ENCODE measurements around the gene TMEM128.

The TMEM128 gene

DNA sequence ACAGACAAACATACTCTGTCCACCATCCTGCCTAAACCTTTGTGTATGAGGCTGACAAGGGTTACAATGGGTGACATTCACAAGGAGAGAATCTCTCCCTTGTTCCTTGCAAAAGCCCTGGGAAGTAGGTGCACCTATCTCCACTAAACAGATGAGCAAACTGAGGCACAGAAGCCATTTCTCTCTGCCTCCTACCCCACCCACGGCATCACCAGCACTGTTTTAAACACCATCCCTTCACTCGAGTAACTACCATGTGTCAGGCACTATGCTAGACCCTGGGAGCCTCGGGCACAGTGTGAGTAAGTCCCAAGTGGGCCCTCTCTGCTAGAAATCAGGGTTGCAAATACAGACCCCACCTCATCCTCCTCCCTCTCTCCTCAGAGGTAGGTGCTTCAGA lies 41.0 kb upstream of the TMEM128 start:
- TF ChIP-seq TARDBP (IDR thresholded peaks at IDR 0.05) (no peak), HDGF (IDR thresholded peaks at IDR 0.05; ENCODE audit: borderline replicate concordance) (no peak), ELF4 (IDR thresholded peaks at IDR 0.05) (no peak), FOXA1 (IDR thresholded peaks at IDR 0.05) (no peak), SUZ12 (IDR thresholded peaks at IDR 0.05) (no peak), NFRKB (IDR thresholded peaks at IDR 0.05) (no peak), BHLHE40 (IDR thresholded peaks at IDR 0.05; ENCODE audit: borderline replicate concordance) (no peak), CTBP1 (IDR thresholded peaks at IDR 0.05; ENCODE audit: borderline replicate concordance) (no peak), ZNF384 (IDR thresholded peaks at IDR 0.05) (no peak), SP1 (IDR thresholded peaks at IDR 0.05) (no peak), FOXK2 (IDR thresholded peaks at IDR 0.05) (no peak), ARNT (IDR thresholded peaks at IDR 0.05) (no peak), LEF1 (IDR thresholded peaks at IDR 0.05; ENCODE audit: borderline replicate concordance) (no peak), L3MBTL2 (conservative IDR thresholded peaks at IDR 0.05) (no peak), FOXM1 (IDR thresholded peaks at IDR 0.05; ENCODE audit: borderline replicate concordance) (no peak)
- TF ChIP-seq, protein P1, sequence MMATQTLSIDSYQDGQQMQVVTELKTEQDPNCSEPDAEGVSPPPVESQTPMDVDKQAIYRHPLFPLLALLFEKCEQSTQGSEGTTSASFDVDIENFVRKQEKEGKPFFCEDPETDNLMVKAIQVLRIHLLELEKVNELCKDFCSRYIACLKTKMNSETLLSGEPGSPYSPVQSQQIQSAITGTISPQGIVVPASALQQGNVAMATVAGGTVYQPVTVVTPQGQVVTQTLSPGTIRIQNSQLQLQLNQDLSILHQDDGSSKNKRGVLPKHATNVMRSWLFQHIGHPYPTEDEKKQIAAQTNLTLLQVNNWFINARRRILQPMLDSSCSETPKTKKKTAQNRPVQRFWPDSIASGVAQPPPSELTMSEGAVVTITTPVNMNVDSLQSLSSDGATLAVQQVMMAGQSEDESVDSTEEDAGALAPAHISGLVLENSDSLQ (IDR thresholded peaks at IDR 0.05): no peak
- DNase-seq (ENCODE audit: extremely low spot score): no peak
- CTCF ChIA-PET: no interaction called here
- POLR2A ChIA-PET: no interaction called here

DNA sequence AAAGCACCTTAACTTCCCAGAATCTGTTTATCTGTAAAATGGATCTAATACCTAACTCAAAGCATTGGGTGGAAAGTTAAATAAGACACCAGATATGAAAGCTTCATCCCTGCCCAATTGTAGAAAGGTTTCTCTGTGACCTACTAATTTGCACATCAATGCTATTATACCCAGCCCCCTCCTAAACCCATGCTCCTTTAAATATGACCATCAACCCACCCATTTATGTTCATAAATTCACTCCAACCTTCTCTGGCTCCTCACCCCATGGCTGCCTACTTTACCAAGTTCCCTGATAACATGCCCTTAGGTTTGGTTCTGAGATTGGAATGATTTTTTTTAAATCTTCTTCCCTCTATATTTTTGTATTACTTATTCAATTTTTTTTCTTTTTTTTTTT lies 40.1 kb upstream of the TMEM128 start:
- ChIA-PET POLR2A (no interaction called here), CTCF (no interaction called here)
- TF ChIP-seq FOXK2 (IDR thresholded peaks at IDR 0.05) (no peak), ZNF384 (IDR thresholded peaks at IDR 0.05) (no peak), SUZ12 (IDR thresholded peaks at IDR 0.05) (no peak), FOXM1 (IDR thresholded peaks at IDR 0.05; ENCODE audit: borderline replicate concordance) (no peak), TARDBP (IDR thresholded peaks at IDR 0.05) (no peak), L3MBTL2 (conservative IDR thresholded peaks at IDR 0.05) (no peak), ELF4 (IDR thresholded peaks at IDR 0.05) (no peak), BHLHE40 (IDR thresholded peaks at IDR 0.05; ENCODE audit: borderline replicate concordance) (no peak), SP1 (IDR thresholded peaks at IDR 0.05) (no peak), CTBP1 (IDR thresholded peaks at IDR 0.05; ENCODE audit: borderline replicate concordance) (no peak), NFRKB (IDR thresholded peaks at IDR 0.05) (no peak)
- DNase-seq (ENCODE audit: extremely low spot score): no peak

DNA sequence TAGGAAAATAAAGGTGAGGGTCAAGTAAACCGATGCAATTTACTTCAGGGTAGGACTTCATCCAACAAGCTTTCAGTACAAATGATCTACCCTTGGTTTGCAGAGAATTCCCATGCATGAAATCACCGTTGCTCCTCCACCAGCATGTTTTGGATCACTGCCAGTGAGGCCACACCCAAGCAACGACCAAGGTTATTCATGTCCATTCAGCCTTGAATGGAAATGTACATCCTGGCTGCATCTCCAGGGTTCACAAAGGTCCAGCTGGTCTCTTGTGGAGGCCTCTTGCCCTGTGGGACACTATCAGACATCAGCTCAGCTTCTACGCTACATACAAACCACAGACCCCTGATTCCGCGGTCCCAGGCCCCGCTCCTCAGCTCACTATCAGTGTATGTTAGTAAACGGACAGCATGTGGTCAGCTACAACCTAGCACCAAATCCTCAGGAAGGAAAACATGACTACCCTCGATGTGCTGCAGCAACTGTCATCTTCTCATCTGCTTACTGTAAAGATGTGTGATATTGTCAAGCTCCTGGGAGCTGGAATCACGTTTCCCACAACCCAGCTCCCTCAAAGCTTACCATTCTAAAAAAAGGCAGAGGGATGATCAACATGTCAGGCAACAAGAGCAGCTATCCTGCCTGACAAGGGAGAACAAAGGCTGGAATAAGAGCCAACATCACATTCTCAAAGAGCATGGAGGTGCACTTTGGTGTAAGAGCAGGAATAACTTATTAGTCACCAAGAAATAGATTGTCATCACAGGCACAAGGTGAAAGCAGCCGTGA lies 37.0 kb upstream of the TMEM128 start:
- TF ChIP-seq HDGF (IDR thresholded peaks at IDR 0.05; ENCODE audit: borderline replicate concordance) (no peak), FOXK2 (IDR thresholded peaks at IDR 0.05) (no peak), TARDBP (IDR thresholded peaks at IDR 0.05) (no peak), SUZ12 (IDR thresholded peaks at IDR 0.05) (no peak), NFRKB (IDR thresholded peaks at IDR 0.05) (no peak), FOXA1 (IDR thresholded peaks at IDR 0.05) (no peak), ZNF384 (IDR thresholded peaks at IDR 0.05) (no peak), ARNT (IDR thresholded peaks at IDR 0.05) (no peak), FOXM1 (IDR thresholded peaks at IDR 0.05; ENCODE audit: borderline replicate concordance) (no peak), SP1 (IDR thresholded peaks at IDR 0.05) (no peak), CTBP1 (IDR thresholded peaks at IDR 0.05; ENCODE audit: borderline replicate concordance) (no peak), ELF4 (IDR thresholded peaks at IDR 0.05) (no peak), LEF1 (IDR thresholded peaks at IDR 0.05; ENCODE audit: borderline replicate concordance) (no peak), L3MBTL2 (conservative IDR thresholded peaks at IDR 0.05) (no peak), BHLHE40 (IDR thresholded peaks at IDR 0.05; ENCODE audit: borderline replicate concordance) (no peak)
- TF ChIP-seq, protein P1 (IDR thresholded peaks at IDR 0.05): no peak
- ChIA-PET POLR2A (no interaction called here), CTCF (no interaction called here)
- DNase-seq (ENCODE audit: extremely low spot score): no peak

DNA sequence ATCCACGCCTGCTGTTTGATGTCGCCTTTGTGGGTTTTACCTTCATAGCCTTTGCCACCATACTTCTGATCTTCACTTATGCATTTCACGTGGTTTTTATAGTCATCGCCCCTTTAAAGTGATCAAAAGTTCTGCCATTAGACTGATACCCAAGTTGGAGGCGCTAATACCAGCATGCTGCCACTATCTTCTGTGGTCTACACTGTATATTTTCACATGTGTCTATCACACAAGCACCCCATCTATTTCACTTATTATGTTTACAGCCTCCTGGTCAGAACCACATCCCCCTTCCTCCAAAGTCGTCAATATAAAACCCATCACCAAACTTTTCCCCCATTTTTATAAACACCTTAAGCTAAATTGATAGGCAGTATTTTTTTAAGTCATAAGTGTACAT lies 33.8 kb upstream of the TMEM128 start:
- CTCF ChIA-PET: interaction anchor here (1.1 kb wide), 1 partner anchor 30 kb away, joined by 3 read pairs; no protein-coding TSS in a partner anchor
- no peak for TF ChIP-seq SP1 (IDR thresholded peaks at IDR 0.05)
- TF ChIP-seq FOXM1 (IDR thresholded peaks at IDR 0.05; ENCODE audit: borderline replicate concordance): no peak
- TF ChIP-seq ARNT (IDR thresholded peaks at IDR 0.05): no peak
- no peak for TF ChIP-seq CTBP1 (IDR thresholded peaks at IDR 0.05; ENCODE audit: borderline replicate concordance)
- no peak for TF ChIP-seq ELF4 (IDR thresholded peaks at IDR 0.05)
- TF ChIP-seq NFRKB (IDR thresholded peaks at IDR 0.05): no peak
- no peak for TF ChIP-seq L3MBTL2 (conservative IDR thresholded peaks at IDR 0.05)
- no peak for TF ChIP-seq FOXA1 (IDR thresholded peaks at IDR 0.05)
- TF ChIP-seq ZNF384 (IDR thresholded peaks at IDR 0.05): no peak
- no peak for TF ChIP-seq LEF1 (IDR thresholded peaks at IDR 0.05; ENCODE audit: borderline replicate concordance)
- TF ChIP-seq HDGF (IDR thresholded peaks at IDR 0.05; ENCODE audit: borderline replicate concordance): no peak
- TF ChIP-seq BHLHE40 (IDR thresholded peaks at IDR 0.05; ENCODE audit: borderline replicate concordance): no peak
- DNase-seq (ENCODE audit: extremely low spot score): no peak
- POLR2A ChIA-PET: no interaction called here

DNA sequence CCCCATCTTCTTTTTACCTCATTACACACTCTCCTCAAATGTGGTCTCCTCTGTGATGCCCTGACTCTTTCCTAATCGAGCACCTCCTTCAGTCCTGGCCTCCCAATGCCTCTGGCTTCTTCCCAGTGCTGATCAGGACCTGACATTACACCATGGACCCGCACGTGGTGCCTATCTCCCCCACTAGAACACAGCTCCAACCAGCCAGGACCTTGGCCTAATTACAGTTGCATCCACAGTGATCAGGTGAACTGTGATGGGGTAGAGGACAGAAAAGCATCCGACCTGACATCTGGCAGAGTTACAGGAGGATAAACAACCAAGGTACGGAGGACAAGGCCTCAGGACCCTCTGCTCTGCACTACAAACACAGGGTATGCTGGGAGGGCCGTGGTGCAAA lies 29.5 kb upstream of the TMEM128 start:
- TF ChIP-seq NFRKB (IDR thresholded peaks at IDR 0.05) (no peak), FOXK2 (IDR thresholded peaks at IDR 0.05) (no peak), SUZ12 (IDR thresholded peaks at IDR 0.05) (no peak), L3MBTL2 (conservative IDR thresholded peaks at IDR 0.05) (no peak), ZNF384 (IDR thresholded peaks at IDR 0.05) (no peak), CTBP1 (IDR thresholded peaks at IDR 0.05; ENCODE audit: borderline replicate concordance) (no peak), HDGF (IDR thresholded peaks at IDR 0.05; ENCODE audit: borderline replicate concordance) (no peak), LEF1 (IDR thresholded peaks at IDR 0.05; ENCODE audit: borderline replicate concordance) (no peak)
- TF ChIP-seq, protein P1 (IDR thresholded peaks at IDR 0.05): no peak
- ChIA-PET POLR2A (no interaction called here), CTCF (no interaction called here)
- no peak for DNase-seq (ENCODE audit: extremely low spot score)
